ENCODE measurements around the gene BMP2. TPM values are rescaled to one million over a fixed set of nuclear protein-coding genes. Genes with fewer than 3 reads are reported as not detected.
A peak's percentile ranks its signal among the peaks of the same experiment; 100 is the strongest.

The BMP2 gene
- total RNA-seq, 1 donor from 2014 or later, result 17.6 TPM

DNA sequence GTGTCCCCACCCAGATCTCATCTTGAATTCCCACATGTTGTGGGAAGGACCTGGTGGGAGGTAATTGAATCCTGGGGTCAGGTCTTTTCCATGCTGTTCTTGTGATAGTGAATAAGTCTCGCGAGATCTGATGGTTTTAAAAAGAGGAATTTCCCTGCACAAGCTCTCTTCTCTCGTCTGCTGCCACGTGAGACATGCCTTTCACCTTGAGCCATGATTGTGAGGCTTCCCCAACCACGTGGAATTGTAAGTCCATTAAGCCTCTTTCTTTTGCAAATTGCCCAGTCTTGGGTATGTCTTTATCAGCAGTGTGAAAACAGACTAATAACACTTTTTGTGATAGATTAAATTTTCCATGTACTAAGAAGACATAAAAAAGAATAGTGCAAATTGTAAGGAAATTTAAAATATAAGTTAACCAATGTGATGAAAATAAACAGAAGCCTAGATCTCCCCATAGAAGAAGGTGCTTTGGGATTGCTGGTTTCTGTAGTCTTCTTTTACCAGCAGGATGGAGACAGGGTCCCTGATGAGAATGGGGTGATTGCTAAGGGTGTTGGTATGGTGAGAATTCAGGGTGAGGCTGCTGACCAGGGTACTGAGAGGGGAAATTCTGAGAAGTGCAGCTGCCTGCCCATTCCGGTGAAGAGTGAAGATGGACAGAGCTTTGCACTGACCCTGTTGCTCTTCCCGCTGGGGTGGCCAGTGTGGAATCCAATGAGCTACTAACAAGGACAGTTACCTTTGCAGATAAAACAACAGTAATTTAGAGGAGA is 50.7 kb downstream of the BMP2 start:
- Mint-ChIP-seq H3K4me3 (ENCODE audit: low read depth) (no peak overlapping the region), H3K27ac (no peak overlapping the region), H3K9me3 (ENCODE audit: low read depth) (no peaks in the 10 kb centered on the region), H3K4me1 (ENCODE audit: low read depth) (no peaks in the 10 kb centered on the region), H3K27me3 (peaks cover 6% of the 10 kb centered on the region), H3K36me3 (ENCODE audit: insufficient read depth) (no peaks in the 10 kb centered on the region)
- no peak for TF ChIP-seq CTCF (IDR thresholded peaks at IDR 0.05; ENCODE audit: unreplicated experiment)
- no peak for DNase-seq (ENCODE audit: low spot score, unreplicated experiment)

GRCh38 chr20:6819599-6819998 is 52.1 kb downstream of the BMP2 start:
- DNase-seq (ENCODE audit: low spot score, unreplicated experiment), result no peak
- Mint-ChIP-seq H3K4me1 (ENCODE audit: low read depth) (no peaks in the 10 kb centered on the region), H3K9me3 (ENCODE audit: low read depth) (no peaks in the 10 kb centered on the region), H3K27ac (no peak overlapping the region), H3K36me3 (ENCODE audit: insufficient read depth) (no peaks in the 10 kb centered on the region), H3K4me3 (ENCODE audit: low read depth) (no peak overlapping the region), H3K27me3 (peaks cover 8% of the 10 kb centered on the region)
- TF ChIP-seq CTCF (IDR thresholded peaks at IDR 0.05; ENCODE audit: unreplicated experiment), result peak; percentile 32

DNA sequence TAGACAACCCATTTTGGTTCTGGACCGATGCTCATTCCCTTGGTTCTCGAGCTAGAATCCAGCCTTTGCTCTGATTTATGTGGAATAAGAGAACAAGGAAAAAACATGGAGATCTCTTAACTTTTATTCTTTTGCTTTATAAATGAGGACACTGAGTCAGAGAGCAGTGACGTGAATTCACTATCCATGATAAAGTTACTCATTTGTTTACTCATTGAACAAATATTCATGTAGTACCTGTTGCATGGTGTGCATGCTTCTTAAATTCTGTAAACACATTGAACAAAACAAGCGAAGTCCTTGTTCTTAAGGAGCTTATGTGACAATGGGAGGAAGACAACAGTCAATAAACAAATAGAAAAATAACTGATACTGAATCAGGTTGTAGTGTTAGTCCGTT is 56.9 kb downstream of the BMP2 start:
- H3K27me3 Mint-ChIP-seq, result peaks cover 2% of the 10 kb centered on the region
- H3K27ac Mint-ChIP-seq, result no peak overlapping the region
- peaks cover 4% of the 10 kb centered on the region for H3K4me1 Mint-ChIP-seq (ENCODE audit: low read depth)
- no peaks in the 10 kb centered on the region for H3K36me3 Mint-ChIP-seq (ENCODE audit: insufficient read depth)
- H3K4me3 Mint-ChIP-seq (ENCODE audit: low read depth), result no peak overlapping the region
- no peak for TF ChIP-seq CTCF (IDR thresholded peaks at IDR 0.05; ENCODE audit: unreplicated experiment)
- H3K9me3 Mint-ChIP-seq (ENCODE audit: low read depth), result no peaks in the 10 kb centered on the region
- DNase-seq (ENCODE audit: low spot score, unreplicated experiment), result no peak

GRCh38 chr20:6827472-6827871 is 60.0 kb downstream of the BMP2 start:
- no peak overlapping the region for H3K27ac Mint-ChIP-seq
- TF ChIP-seq CTCF (IDR thresholded peaks at IDR 0.05; ENCODE audit: unreplicated experiment), result no peak
- no peak overlapping the region for H3K4me3 Mint-ChIP-seq (ENCODE audit: low read depth)
- no peaks in the 10 kb centered on the region for H3K9me3 Mint-ChIP-seq (ENCODE audit: low read depth)
- DNase-seq (ENCODE audit: low spot score, unreplicated experiment), result no peak
- H3K27me3 Mint-ChIP-seq, result peaks cover 2% of the 10 kb centered on the region
- H3K4me1 Mint-ChIP-seq (ENCODE audit: low read depth), result peaks cover 5% of the 10 kb centered on the region
- H3K36me3 Mint-ChIP-seq (ENCODE audit: insufficient read depth), result no peaks in the 10 kb centered on the region

DNA sequence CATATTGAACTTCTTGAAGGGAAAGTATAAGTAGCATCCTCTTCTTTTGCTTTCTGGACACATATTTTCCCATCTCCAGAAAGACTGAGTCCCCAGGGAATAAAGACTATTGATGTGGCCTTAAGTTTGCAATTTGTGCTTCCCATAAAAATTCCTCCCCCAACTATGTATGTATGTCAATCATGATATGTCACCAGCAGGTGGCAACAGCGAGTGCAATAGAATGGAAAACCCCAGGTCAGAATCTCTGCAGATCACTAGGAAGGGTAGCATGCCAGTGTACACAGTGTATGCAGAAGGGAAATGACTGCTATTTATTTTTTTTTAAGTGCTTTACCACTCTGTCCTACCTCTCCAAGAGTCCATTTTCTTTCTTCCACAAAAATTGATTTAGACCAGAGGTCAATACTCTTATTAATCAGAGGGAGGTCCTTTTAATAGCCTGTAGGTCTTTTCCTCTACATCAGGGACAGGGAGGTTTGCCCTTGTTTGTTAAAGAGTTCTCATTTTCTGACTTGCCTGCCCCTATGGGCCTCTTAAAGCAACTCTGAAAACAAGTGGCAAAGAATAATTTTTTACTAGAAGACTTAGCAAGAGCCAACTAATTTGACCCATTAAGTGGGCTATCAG is 61.4 kb downstream of the BMP2 start:
- no peak overlapping the region for H3K4me3 Mint-ChIP-seq (ENCODE audit: low read depth)
- TF ChIP-seq CTCF (IDR thresholded peaks at IDR 0.05; ENCODE audit: unreplicated experiment), result peak; percentile 81
- peak; percentile 52 for DNase-seq (ENCODE audit: low spot score, unreplicated experiment)
- H3K9me3 Mint-ChIP-seq (ENCODE audit: low read depth), result no peaks in the 10 kb centered on the region
- H3K4me1 Mint-ChIP-seq (ENCODE audit: low read depth), result peaks cover 5% of the 10 kb centered on the region
- H3K27me3 Mint-ChIP-seq, result peaks cover 2% of the 10 kb centered on the region
- H3K36me3 Mint-ChIP-seq (ENCODE audit: insufficient read depth), result no peaks in the 10 kb centered on the region
- H3K27ac Mint-ChIP-seq, result no peak overlapping the region

All from progenitor cell of endocrine pancreas (in vitro differentiated cells).